HG03039 (cell line): ENCODE measurements around the gene LRBA.

Experiments
- ATAC-seq: cut with Tn5 transposase; IDR thresholded peaks from one replicate; pipeline ENCODE4 v1.9.1; 2021; ENCODE audit warnings: mild to moderate bottlenecking, moderate library complexity; ENCODE audit not compliant: unreplicated experiment

The LRBA gene

GRCh38 chr4:150888217-150888616, 126.9 kb downstream of the LRBA start:
- no peak for ATAC-seq

GRCh38 chr4:150886597-150886996, 128.5 kb downstream of the LRBA start:
- no peak for ATAC-seq

- ATAC-seq: no peak
These were observed 130.5 kb downstream of the LRBA start for GRCh38 chr4:150884625-150885024.

GRCh38 chr4:150875367-150875766, 139.7 kb downstream of the LRBA start:
- ATAC-seq: no peak

GRCh38 chr4:150874338-150875226, 140.5 kb downstream of the LRBA start:
- no peak for ATAC-seq

- ATAC-seq: peak; percentile 78
These were observed 147.9 kb downstream of the LRBA start for GRCh38 chr4:150867148-150867547.

GRCh38 chr4:150863456-150863855, 151.6 kb downstream of the LRBA start:
- no peak for ATAC-seq

GRCh38 chr4:150862829-150863228, 152.3 kb downstream of the LRBA start:
- no peak for ATAC-seq

GRCh38 chr4:150859453-150859852, 155.6 kb downstream of the LRBA start:
- ATAC-seq: no peak

GRCh38 chr4:150855981-150856510, 159.0 kb downstream of the LRBA start:
- ATAC-seq: peak; percentile 68

- ATAC-seq: no peak
These were observed 160.5 kb downstream of the LRBA start for GRCh38 chr4:150854600-150854999.

GRCh38 chr4:150853882-150854281, 161.2 kb downstream of the LRBA start:
- ATAC-seq: no peak

- ATAC-seq: no peak
These were observed 162.9 kb downstream of the LRBA start for GRCh38 chr4:150852216-150852615.

- ATAC-seq: no peak
These were observed 166.1 kb downstream of the LRBA start for GRCh38 chr4:150849016-150849415.

- ATAC-seq: peak; percentile 94
These were observed 186.9 kb downstream of the LRBA start for GRCh38 chr4:150828159-150828558.

- ATAC-seq: no peak
These were observed 187.9 kb downstream of the LRBA start for GRCh38 chr4:150827226-150827625.

GRCh38 chr4:150826306-150826705, 188.8 kb downstream of the LRBA start:
- ATAC-seq: no peak

- no peak for ATAC-seq
These were observed 192.7 kb downstream of the LRBA start for GRCh38 chr4:150822407-150822806.

GRCh38 chr4:150821641-150822040, 193.4 kb downstream of the LRBA start:
- no peak for ATAC-seq

- no peak for ATAC-seq
These were observed 194.7 kb downstream of the LRBA start for GRCh38 chr4:150820409-150820808.

- no peak for ATAC-seq
These were observed 196.4 kb downstream of the LRBA start for GRCh38 chr4:150818661-150819060.

GRCh38 chr4:150817804-150818528, 197.1 kb downstream of the LRBA start:
- no peak for ATAC-seq
